Measurements from ENCODE around the gene NAALADL1. TPM values are rescaled to one million over a fixed set of nuclear protein-coding genes. Genes with fewer than 3 reads are reported as not detected.

The NAALADL1 gene
- total RNA-seq, 1 donor from 2014 or later = 1.6 TPM

DNA sequence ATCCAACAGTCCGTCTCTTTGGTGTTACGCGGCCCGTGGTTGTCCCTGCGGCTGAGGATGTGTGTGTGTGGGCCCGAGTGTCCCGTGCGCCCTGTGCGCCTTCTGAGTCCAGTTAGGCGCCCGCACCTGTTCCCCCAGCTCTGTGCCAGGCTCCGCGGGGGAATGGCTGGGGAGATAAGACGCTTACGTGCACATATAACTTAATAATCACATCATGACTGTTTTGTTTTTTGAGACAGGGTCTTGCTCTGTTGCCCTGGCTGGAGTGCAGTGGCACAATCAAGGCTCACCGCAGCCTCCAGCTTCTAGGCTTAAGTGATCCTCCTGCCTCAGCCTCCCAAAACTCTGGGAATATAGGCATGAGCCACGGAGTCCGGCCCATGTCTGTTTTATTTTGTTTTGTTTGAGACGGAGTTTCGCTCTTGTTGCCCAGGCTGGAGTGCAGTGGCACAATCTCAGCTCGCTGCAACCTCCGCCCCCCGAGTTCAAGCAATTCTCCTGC, 43.6 kb downstream of the NAALADL1 start:
- Mint-ChIP-seq H3K4me3 (ENCODE audit: unreplicated experiment) (peak overlapping the region; percentile 89), H3K27ac (ENCODE audit: unreplicated experiment) (peak overlapping the region; percentile 86), H3K27me3 (ENCODE audit: unreplicated experiment) (peaks cover under 1% of the 10 kb centered on the region), H3K36me3 (ENCODE audit: unreplicated experiment) (peaks cover 4% of the 10 kb centered on the region), H3K4me1 (ENCODE audit: low read depth, unreplicated experiment) (peaks cover 5% of the 10 kb centered on the region), H3K9me3 (ENCODE audit: unreplicated experiment) (peaks cover 2% of the 10 kb centered on the region)
- DNase-seq = no peak
- TF ChIP-seq, protein P1, sequence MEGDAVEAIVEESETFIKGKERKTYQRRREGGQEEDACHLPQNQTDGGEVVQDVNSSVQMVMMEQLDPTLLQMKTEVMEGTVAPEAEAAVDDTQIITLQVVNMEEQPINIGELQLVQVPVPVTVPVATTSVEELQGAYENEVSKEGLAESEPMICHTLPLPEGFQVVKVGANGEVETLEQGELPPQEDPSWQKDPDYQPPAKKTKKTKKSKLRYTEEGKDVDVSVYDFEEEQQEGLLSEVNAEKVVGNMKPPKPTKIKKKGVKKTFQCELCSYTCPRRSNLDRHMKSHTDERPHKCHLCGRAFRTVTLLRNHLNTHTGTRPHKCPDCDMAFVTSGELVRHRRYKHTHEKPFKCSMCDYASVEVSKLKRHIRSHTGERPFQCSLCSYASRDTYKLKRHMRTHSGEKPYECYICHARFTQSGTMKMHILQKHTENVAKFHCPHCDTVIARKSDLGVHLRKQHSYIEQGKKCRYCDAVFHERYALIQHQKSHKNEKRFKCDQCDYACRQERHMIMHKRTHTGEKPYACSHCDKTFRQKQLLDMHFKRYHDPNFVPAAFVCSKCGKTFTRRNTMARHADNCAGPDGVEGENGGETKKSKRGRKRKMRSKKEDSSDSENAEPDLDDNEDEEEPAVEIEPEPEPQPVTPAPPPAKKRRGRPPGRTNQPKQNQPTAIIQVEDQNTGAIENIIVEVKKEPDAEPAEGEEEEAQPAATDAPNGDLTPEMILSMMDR (IDR thresholded peaks at IDR 0.05; ENCODE audit: partially characterized antibody, unreplicated experiment) = no peak

DNA sequence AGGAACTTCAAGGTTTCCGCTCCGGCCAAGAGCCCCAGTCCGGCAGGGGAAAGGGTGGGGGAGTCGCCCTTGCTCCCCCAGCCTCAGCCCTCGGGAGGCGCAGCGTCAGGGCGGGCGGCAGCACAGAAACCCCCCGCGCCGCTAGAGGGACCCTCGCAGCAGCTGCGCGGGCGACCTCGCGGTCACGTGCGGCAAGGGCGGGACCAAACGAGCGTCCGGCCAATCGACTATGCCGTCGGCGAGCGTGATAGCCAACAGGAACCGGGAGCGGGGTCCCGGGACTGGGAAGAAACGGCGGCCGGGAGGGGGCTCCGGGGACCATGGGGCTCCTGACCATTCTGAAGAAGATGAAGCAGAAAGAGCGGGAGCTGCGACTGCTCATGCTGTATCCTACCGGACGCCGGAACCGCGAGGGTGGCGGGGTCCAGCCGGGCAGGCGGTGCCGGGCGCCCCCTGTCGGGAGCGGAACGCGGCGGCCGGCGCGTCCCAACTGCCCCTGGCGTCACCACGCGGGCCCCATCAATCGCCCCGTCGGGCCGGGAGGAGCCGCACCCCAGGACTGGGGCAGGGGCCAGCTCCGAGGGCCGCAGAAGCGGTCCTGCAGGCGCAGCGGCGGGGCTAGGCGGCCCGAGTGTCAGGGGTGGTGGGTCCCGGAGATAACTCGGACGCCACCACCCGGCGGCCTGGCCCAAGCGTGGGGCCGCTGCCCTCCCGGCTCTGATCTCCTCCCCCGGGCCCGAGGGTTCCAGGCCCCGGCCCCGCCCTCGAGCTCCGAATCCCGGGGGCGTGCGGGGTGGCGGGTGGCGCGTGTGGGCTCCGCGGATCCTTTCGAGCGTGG, 44.2 kb downstream of the NAALADL1 start, which contains the start of gene ARL2:
ARL2 (plus strand) TSS at position 273 of the 838 bp plus-strand sequence; CDS start at position 321, 48 bp downstream.
- H3K4me3 Mint-ChIP-seq (ENCODE audit: unreplicated experiment) = peak within 1 kb of the TSS; percentile 89
- peaks cover 5% of the 10 kb centered on the region for H3K4me1 Mint-ChIP-seq (ENCODE audit: low read depth, unreplicated experiment)
- no peaks in the 10 kb centered on the region for H3K27me3 Mint-ChIP-seq (ENCODE audit: unreplicated experiment)
- peak within 1 kb of the TSS; percentile 92 for H3K27ac Mint-ChIP-seq (ENCODE audit: unreplicated experiment)
- TF ChIP-seq, protein P1 (IDR thresholded peaks at IDR 0.05; ENCODE audit: partially characterized antibody, unreplicated experiment) = peak; percentile 87
- peaks cover 2% of the 10 kb centered on the region for H3K9me3 Mint-ChIP-seq (ENCODE audit: unreplicated experiment)
- DNase-seq = peak; percentile 96
- H3K36me3 Mint-ChIP-seq (ENCODE audit: unreplicated experiment) = peaks cover 4% of the 10 kb centered on the region

DNA sequence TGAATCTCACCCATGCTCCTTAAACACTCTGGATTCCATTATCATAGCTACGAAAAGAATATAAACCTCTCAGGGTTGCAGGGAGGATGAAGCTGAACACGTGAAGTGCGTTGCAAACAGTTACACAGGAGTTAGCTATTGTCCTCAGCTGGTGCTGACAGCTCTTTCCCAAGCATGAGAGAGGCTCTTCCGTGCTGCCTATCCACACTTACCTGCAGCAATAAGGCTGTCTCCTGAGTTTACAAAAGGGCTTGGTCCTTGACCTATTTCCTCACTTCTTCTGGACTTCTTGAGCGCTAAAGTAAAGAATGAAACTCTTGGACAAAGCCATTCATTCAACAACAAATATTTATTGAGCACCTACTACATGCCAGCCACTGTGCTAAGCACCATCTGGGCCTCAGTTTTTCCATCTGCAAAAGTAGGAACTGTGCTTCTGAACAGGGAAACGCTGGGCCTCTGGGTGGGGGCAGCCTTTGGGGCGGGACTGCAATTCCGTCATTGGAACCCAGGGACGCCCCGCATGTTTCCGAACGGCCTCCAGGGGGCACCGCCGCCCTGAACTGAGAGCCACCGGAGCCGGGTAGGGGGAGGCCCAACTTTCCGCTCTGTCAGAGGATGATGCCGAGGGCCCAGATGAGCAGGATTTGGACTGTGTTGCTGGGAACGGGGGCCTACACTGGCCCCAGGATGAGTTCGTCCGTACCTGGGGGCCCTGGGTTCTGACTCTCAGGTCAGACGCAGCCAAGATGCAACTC, 45.0 kb downstream of the NAALADL1 start:
- Mint-ChIP-seq H3K9me3 (ENCODE audit: unreplicated experiment) (peaks cover 2% of the 10 kb centered on the region), H3K36me3 (ENCODE audit: unreplicated experiment) (peaks cover 4% of the 10 kb centered on the region), H3K4me3 (ENCODE audit: unreplicated experiment) (peak overlapping the region; percentile 88), H3K4me1 (ENCODE audit: low read depth, unreplicated experiment) (peaks cover 5% of the 10 kb centered on the region), H3K27ac (ENCODE audit: unreplicated experiment) (peak overlapping the region; percentile 92), H3K27me3 (ENCODE audit: unreplicated experiment) (no peaks in the 10 kb centered on the region)
- TF ChIP-seq, protein P1 (IDR thresholded peaks at IDR 0.05; ENCODE audit: partially characterized antibody, unreplicated experiment) = no peak
- DNase-seq = peak; percentile 89

DNA sequence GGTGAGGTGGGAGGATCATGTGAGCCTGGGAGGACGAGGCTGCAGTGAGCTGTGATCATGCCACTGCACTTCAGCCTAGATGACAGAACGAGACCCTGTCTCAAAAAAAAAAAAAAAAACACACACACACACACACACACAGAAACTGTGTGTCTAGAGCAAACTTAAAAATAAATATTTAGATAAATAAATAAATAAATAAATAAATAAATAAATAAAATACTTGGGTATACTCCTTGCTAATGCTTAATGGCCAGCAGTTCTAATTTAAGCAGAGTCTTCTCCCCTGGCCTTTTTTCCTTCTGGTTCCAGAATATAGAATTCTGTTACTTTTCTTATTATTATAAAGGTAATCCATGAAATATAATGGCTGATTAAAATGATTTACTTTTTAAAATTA, 49.5 kb downstream of the NAALADL1 start:
- Mint-ChIP-seq H3K4me1 (ENCODE audit: low read depth, unreplicated experiment) (peaks cover 5% of the 10 kb centered on the region), H3K36me3 (ENCODE audit: unreplicated experiment) (no peaks in the 10 kb centered on the region), H3K9me3 (ENCODE audit: unreplicated experiment) (no peaks in the 10 kb centered on the region), H3K27me3 (ENCODE audit: unreplicated experiment) (no peaks in the 10 kb centered on the region), H3K4me3 (ENCODE audit: unreplicated experiment) (no peak overlapping the region), H3K27ac (ENCODE audit: unreplicated experiment) (no peak overlapping the region)
- no peak for DNase-seq
- TF ChIP-seq, protein P1 (IDR thresholded peaks at IDR 0.05; ENCODE audit: partially characterized antibody, unreplicated experiment) = no peak
